SH-SY5Y (cell line): Measurements from ENCODE around the gene RABGAP1L.

ENCODE experiments used
- GATA2 ChIP-seq: IDR thresholded peaks from 2 replicates; pipeline ENCODE4 v1.6.1; 2011; ENCODE audit warnings: mild to moderate bottlenecking, low read depth, low read length
- GATA3 ChIP-seq: IDR thresholded peaks from 2 replicates; pipeline ENCODE4 v1.6.1; 2011; ENCODE audit warnings: low read depth, mild to moderate bottlenecking, low read length, moderate library complexity

GRCh38 chr1:174296309-174296708 is 137.0 kb downstream of the RABGAP1L start:
- TF ChIP-seq GATA2 (no peak), GATA3 (no peak)
